Measurements from ENCODE around the gene PTPRE.

PTPRE gene

DNA sequence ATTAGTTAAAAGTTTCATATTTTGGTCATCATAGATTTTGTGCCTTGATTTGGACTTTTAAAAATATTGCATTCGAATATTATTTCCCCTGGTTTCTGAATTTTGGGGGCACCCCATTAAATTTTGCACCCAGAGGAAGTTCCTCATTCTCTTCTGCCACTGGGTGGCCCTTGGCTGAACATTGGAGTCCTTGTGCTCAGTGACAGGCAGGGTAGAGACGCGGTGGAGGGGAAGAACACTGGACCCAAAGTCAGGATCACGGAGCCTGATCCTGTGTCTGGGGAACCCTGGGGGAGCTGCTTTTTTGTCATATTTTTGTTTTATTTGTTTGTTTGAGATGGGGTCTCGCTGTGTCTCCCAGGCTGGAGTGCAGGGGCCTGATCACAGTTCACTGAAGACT is 144.6 kb downstream of the PTPRE start:
- TF ChIP-seq, protein P1, sequence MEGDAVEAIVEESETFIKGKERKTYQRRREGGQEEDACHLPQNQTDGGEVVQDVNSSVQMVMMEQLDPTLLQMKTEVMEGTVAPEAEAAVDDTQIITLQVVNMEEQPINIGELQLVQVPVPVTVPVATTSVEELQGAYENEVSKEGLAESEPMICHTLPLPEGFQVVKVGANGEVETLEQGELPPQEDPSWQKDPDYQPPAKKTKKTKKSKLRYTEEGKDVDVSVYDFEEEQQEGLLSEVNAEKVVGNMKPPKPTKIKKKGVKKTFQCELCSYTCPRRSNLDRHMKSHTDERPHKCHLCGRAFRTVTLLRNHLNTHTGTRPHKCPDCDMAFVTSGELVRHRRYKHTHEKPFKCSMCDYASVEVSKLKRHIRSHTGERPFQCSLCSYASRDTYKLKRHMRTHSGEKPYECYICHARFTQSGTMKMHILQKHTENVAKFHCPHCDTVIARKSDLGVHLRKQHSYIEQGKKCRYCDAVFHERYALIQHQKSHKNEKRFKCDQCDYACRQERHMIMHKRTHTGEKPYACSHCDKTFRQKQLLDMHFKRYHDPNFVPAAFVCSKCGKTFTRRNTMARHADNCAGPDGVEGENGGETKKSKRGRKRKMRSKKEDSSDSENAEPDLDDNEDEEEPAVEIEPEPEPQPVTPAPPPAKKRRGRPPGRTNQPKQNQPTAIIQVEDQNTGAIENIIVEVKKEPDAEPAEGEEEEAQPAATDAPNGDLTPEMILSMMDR (conservative IDR thresholded peaks at IDR 0.05; ENCODE audit: low read depth, low read length) = no peak
- DNase-seq (ENCODE audit: low read depth) = no peak
- H3K4me3 ChIP-seq (ENCODE audit: low read length) = no peak overlapping the region

DNA sequence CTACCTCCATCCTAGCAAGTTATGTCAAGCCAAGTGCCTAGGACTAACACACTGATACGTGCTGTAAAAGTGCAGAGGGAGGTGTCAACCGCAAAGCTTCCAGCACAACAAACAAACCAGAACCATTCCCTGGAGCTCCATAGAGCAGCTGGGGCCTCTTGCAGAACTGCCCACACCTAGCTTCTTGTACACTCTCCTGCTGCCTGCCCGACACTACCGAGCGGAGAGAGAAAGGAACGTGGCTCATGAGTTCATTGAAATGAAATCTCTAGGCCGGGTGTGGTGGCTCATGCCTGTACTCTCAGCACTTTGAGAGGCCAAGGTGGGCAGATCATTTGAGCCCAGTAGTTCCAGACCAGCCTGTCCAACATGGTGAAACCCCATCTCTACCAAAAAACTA is 145.8 kb downstream of the PTPRE start:
- no peak overlapping the region for H3K4me3 ChIP-seq (ENCODE audit: low read length)
- no peak for DNase-seq (ENCODE audit: low read depth)
- TF ChIP-seq, protein P1 (conservative IDR thresholded peaks at IDR 0.05; ENCODE audit: low read depth, low read length) = no peak

DNA sequence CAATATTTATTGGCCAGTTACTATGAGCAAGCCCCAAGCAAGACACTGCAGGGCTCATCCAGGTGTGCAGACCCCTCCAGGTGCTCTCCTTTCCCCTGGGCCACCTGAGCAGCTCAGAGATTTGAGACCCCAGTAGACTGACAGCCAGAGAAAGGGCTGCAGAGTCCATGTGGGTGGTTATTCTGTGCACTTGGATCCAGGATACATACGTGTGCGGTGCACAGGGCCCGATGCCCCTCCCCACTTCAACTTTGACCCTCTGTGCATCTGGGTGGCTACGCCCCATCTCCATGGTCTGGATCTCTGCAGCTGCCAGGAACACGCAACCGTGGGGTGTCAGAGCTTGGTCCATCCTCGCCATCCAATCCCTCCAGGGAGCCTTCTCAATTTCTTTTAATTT is 146.5 kb downstream of the PTPRE start:
- no peak for DNase-seq (ENCODE audit: low read depth)
- no peak overlapping the region for H3K4me3 ChIP-seq (ENCODE audit: low read length)
- TF ChIP-seq, protein P1 (conservative IDR thresholded peaks at IDR 0.05; ENCODE audit: low read depth, low read length) = no peak

DNA sequence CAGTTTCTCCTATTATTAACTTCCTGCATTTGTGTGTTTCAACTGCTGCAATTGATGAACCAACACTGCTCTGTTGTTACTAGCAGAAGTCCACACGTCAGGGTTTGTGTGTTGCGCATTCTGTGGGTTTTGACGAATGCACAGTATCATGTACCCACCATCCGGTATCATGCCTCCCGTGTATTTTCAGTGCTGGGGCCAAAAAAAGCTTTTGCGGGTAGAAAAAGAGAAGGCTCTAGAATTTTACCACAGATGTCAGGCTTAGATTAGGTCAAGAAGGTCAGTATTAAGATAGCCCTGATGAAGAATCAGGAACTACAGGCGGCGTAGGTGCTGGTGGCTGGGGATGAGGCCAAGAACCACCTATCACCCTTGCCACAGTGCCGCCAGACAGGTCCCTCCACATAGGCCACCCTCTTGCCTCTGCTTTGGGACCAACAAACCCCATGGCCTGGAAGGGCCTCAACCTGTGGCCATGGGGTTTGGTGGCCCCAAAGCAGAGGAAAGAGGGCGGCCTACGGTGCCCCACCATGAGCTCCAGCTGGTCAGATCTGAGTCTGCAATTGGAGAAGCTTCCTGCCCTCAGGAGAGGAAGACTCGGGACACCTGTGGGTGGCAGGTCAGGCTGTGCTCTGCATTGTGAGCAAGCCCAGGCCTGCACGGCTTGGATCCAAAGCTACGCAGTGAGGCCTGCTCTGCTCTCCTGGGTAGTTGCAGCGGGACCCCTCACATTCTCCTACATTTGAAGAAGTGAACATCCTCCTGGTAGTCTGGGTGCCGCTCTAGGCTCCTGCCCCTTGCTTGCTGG is 147.5 kb downstream of the PTPRE start:
- no peak overlapping the region for H3K4me3 ChIP-seq (ENCODE audit: low read length)
- no peak for DNase-seq (ENCODE audit: low read depth)
- TF ChIP-seq, protein P1 (conservative IDR thresholded peaks at IDR 0.05; ENCODE audit: low read depth, low read length) = no peak

DNA sequence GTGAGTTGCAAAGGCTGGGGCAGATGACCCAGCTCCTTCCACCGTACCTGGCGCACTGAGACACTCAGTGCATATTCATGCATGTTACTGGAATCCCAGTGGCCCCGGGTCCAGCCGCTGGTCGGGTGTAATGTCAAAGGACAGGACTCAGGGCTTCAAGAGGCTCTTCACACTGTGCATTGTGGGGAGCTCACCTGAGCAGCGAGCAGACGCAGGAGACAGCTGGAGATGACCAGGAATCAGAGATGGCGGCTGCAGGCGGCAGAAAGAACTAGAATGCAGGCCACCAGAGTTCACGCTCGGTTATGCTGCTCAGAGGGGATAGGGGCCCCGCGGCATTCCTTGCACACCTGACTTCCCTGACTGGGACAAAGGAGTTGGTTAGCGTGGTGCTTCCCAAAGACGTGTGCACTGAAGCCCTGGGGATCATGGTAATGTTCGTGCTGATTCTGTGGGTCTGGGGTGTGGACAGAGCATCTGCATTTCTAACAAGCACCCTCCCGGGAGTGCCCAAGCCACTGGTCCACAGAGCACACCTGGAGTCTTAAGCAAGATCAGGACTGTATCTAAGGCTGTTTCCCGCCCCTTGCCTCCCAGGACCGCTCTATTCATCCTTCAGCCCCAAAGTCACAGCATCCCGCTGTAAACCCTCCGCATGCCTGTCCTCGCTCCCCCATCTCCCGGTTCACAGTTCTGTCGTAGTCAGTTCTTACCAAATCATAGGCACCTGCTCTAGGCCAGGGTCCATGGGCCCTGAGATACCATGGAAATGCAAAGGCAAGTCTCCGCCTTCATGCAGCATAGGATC is 148.4 kb downstream of the PTPRE start:
- DNase-seq (ENCODE audit: low read depth) = no peak
- no peak overlapping the region for H3K4me3 ChIP-seq (ENCODE audit: low read length)
- TF ChIP-seq, protein P1 (conservative IDR thresholded peaks at IDR 0.05; ENCODE audit: low read depth, low read length) = no peak

DNA sequence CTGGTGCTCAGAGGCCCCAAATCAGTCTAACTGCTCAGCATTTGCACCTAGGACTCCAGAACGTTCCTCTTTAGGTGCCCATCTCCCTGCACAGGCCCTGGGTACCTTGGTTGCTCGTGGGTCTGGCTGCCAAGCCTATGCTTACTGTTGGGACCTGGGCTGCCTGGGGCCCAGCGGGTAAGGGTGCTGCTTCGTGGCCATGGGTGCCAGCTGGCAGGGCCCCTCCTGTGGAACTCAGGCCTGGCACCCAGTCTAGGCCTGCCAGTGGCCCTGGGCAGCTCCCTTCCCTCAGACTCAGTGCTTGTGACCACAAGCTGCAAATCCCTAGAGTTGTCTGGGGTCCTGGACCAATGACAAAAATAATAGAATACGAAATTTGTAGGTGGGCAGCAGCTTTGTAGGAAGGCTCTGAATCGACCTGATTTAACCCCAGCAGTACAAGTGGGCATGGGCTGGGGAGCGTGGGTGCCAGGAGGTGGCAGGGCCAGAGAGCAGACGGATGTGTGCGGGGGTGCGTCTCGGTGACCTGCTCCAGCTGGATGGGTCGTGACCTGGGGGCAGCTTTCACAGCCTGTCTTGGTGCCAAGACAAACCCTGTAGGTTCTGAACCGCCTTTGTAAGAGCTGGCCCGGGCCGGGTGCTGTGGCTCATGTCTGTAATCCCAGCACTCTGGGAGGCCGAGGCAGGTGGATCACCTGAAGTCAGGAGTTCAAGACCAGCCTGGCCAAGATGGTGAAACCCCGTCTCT is 149.6 kb downstream of the PTPRE start:
- TF ChIP-seq, protein P1 (conservative IDR thresholded peaks at IDR 0.05; ENCODE audit: low read depth, low read length) = no peak
- no peak for DNase-seq (ENCODE audit: low read depth)

More for the DNA sequence above, 149.6 kb downstream of the PTPRE start:
- H3K4me3 ChIP-seq (ENCODE audit: low read length) = no peak overlapping the region

Data from retinal pigment epithelial cell (primary cell).